Right lobe of liver (tissue), 6 donors: ENCODE results near the gene MOB3B. TPM values are rescaled to one million over a fixed set of nuclear protein-coding genes. Genes with fewer than 3 reads are reported as not detected.

Source experiments
- ATAC-seq, 4 donors: fragments of 200-7000 bp; cut with Tn5 transposase; one replicate each; pipeline ENCODE4 v1.9.1; 2020; ENCODE audit warnings: mild to moderate bottlenecking in 4 of 4, moderate library complexity in 4 of 4
- DNase-seq, 3 donors: peaks; one replicate each; pipeline ENCODE4 v3.0.0-alpha.2; 2020
- H3K27ac ChIP-seq, 3 donors: fragments of 200-600 bp; one replicate each; pipeline ENCODE4 v1.8.0; 2022
- H3K27me3 ChIP-seq, 2 donors: fragments of 200-600 bp; one replicate each; pipeline ENCODE4 v1.8.0; 2022
- H3K36me3 ChIP-seq, 4 donors: fragments of 200-600 bp; sonication (generic) in 1 of 4; one replicate each; pipeline versions ENCODE4 v1.5.1 to v1.8.0; 2017 to 2022; ENCODE audit warnings: control low read depth in 1 of 4
- H3K4me1 ChIP-seq, 4 donors: fragments of 200-600 bp; sonication (generic) in 1 of 4; one replicate each; pipeline versions ENCODE4 v1.5.1 to v1.8.0; 2017 to 2022; ENCODE audit warnings: control low read depth in 1 of 4
- H3K4me3 ChIP-seq, 3 donors: fragments of 200-600 bp; one replicate each; pipeline ENCODE4 v1.8.0; 2022
- H3K9me3 ChIP-seq, 4 donors: fragments of 200-600 bp; sonication (generic) in 1 of 4; one replicate each; pipeline versions ENCODE4 v1.5.1 to v1.8.0; 2017 to 2022; ENCODE audit warnings: control low read depth in 1 of 4
- CTCF ChIP-seq, 4 donors: fragments of 200-600 bp in 3 of 4; fragments of 450-650 bp in 1 of 4; IDR thresholded peaks; one replicate each; pipeline versions ENCODE4 v1.5.1 to v1.8.0; 2016 to 2022; ENCODE audit warnings: antibody characterized with exemption in 4 of 4, mild to moderate bottlenecking in 2 of 4
- POLR2A ChIP-seq: fragments of 450-650 bp; IDR thresholded peaks from one replicate; pipeline ENCODE4 v1.6.1; 2017; ENCODE audit warnings: antibody characterized with exemption, mild to moderate bottlenecking
- WGBS: methylation state at CpG from one replicate; pipeline ENCODE4 v1.1.6; 2018; ENCODE audit warnings: low coverage, low lambda C conversion rate; ENCODE audit not compliant: insufficient coverage; ENCODE audit errors: missing lambda C conversion rate; 5-methylcytosine and 5-hydroxymethylcytosine counted together
- intact Hi-C, 2 donors: fragments of 100-400 bp; cut with DNase I; formaldehyde crosslinking; loops; one replicate each; pipeline versions ENCODE4 v1.11.2 to v1.14.1; 2022
- total RNA-seq, 6 experiments: library from RNA; depleted of rRNA in 2 of 6; stranded (reverse); fragments of >200 nt in 2 of 6; fragmentation: NEBNext Ultra II Directional in 3 of 6; extraction: Animal tissue kit (Norgen Biotek cat#: 25700) in 3 of 6; gene quantifications; one replicate each; pipeline versions ENCODE4 v1.1.0 to v1.2.4, GENCODE V29; 2016 to 2023
- donor health status: DM: no; HTN: yes; CAD: no.
- donor health status: DM: no; HTN: no; CAD: no.
- donor health status: DM: no; HTN: no; CAD: no.
- donor health status: DM: no; HTN: yes; CAD: no.
- donor health status: DM: no; HTN: yes; CAD: no.

The MOB3B gene
- total RNA-seq, 6 experiments from 2014 or later: 1.0 to 2.4 (median 1.7) TPM

- no peak for DNase-seq
- Histone ChIP-seq H3K4me1 (peaks cover 0 to 6% (median under 1%) of the 10 kb centered on the region in 4 donors), H3K27me3 (no peaks in the 10 kb centered on the region), H3K9me3 (no peaks in the 10 kb centered on the region), H3K36me3 (no peaks in the 10 kb centered on the region), H3K4me3 (no peak overlapping the region), H3K27ac (no peak overlapping the region)
- intact Hi-C loops: no loop called here
- ATAC-seq: no peak
- 92% methylated on average over 1 of the region's 1 CpG for WGBS
- TF ChIP-seq CTCF (IDR thresholded peaks at IDR 0.05): no peak
- TF ChIP-seq POLR2A: no peak
These were observed 157.0 kb downstream of the MOB3B start for GRCh38 chr9:27372615-27373014.

GRCh38 chr9:27371382-27371781 is 158.2 kb downstream of the MOB3B start:
- WGBS: 68% methylated on average over 5 of the region's 5 CpGs
- no peaks in the 10 kb centered on the region for H3K9me3 ChIP-seq
- ATAC-seq: peak in 2 of 4 donors; percentile 13 to 59
- no peak for DNase-seq
- peaks cover 0 to 6% (median 0%) of the 10 kb centered on the region in 4 donors for H3K4me1 ChIP-seq
- no peak overlapping the region for H3K4me3 ChIP-seq
- H3K27me3 ChIP-seq: no peaks in the 10 kb centered on the region
- TF ChIP-seq POLR2A: no peak
- TF ChIP-seq CTCF (IDR thresholded peaks at IDR 0.05): no peak
- H3K27ac ChIP-seq: no peak overlapping the region
- no peaks in the 10 kb centered on the region for H3K36me3 ChIP-seq
- intact Hi-C loops: no loop called here

GRCh38 chr9:27369591-27369990 is 160.0 kb downstream of the MOB3B start:
- peak in 1 of 4 donors; percentile 13 for ATAC-seq
- 64% methylated on average over 5 of the region's 5 CpGs for WGBS
- Histone ChIP-seq H3K4me1 (peaks cover 0 to 6% (median 0%) of the 10 kb centered on the region in 4 donors), H3K27me3 (no peaks in the 10 kb centered on the region), H3K36me3 (no peaks in the 10 kb centered on the region), H3K9me3 (no peaks in the 10 kb centered on the region), H3K27ac (no peak overlapping the region), H3K4me3 (no peak overlapping the region)
- no peak for DNase-seq
- intact Hi-C loops: no loop called here
- no peak for TF ChIP-seq POLR2A
- TF ChIP-seq CTCF (IDR thresholded peaks at IDR 0.05): no peak

GRCh38 chr9:27368316-27368985 is 161.2 kb downstream of the MOB3B start:
- H3K9me3 ChIP-seq: no peaks in the 10 kb centered on the region
- no peaks in the 10 kb centered on the region for H3K36me3 ChIP-seq
- intact Hi-C loops: no loop called here
- DNase-seq: no peak
- TF ChIP-seq CTCF (IDR thresholded peaks at IDR 0.05): no peak
- no peak for TF ChIP-seq POLR2A
- WGBS: 57% methylated on average over 7 of the region's 7 CpGs
- peaks cover 0 to 6% (median 0%) of the 10 kb centered on the region in 4 donors for H3K4me1 ChIP-seq
- no peak overlapping the region for H3K27ac ChIP-seq
- no peaks in the 10 kb centered on the region for H3K27me3 ChIP-seq
- no peak overlapping the region for H3K4me3 ChIP-seq
- peak in 3 of 4 donors; percentile 17 to 33 (median 25) for ATAC-seq
